C4-2B (cell line): ENCODE measurements around the gene GPX8.

Source experiments
- H3K27ac ChIP-seq: fragments of 450-650 bp; 2 replicates; pipeline ENCODE4 v1.5.1; 2017
- CTCF ChIP-seq: fragments of 450-650 bp; conservative IDR thresholded peaks from 2 replicates; pipeline ENCODE4 v1.5.1; 2017; ENCODE audit warnings: mild to moderate bottlenecking
- ZFX ChIP-seq: fragments of 450-650 bp; IDR thresholded peaks from 2 replicates; pipeline ENCODE4 v1.6.1; 2017

GPX8 gene

GRCh38 chr5:55188656-55189540 lies 28.9 kb downstream of the GPX8 start:
- TF ChIP-seq ZFX = no peak
- TF ChIP-seq CTCF = no peak
- H3K27ac ChIP-seq = no peak overlapping the region

- TF ChIP-seq ZFX = no peak
- TF ChIP-seq CTCF = no peak
- no peak overlapping the region for H3K27ac ChIP-seq
These were observed 31.2 kb downstream of the GPX8 start for GRCh38 chr5:55191165-55191564.

GRCh38 chr5:55205001-55205400 lies 45.0 kb downstream of the GPX8 start:
- TF ChIP-seq ZFX = no peak
- no peak for TF ChIP-seq CTCF
- no peak overlapping the region for H3K27ac ChIP-seq

- TF ChIP-seq CTCF (no peak), ZFX (no peak)
These were observed 51.4 kb downstream of the GPX8 start for GRCh38 chr5:55211184-55211874.

More at GRCh38 chr5:55211184-55211874, 51.4 kb downstream of the GPX8 start:
- no peak overlapping the region for H3K27ac ChIP-seq
